Measurements from ENCODE around the gene HTR7.
"Not testable (repeated sequence)": the region's sequence is repeated elsewhere in the genome, so short reads cannot be mapped to it uniquely, and the experiment has no call there.

The HTR7 gene

GRCh38 chr10:90817128-90817889 is 40.5 kb downstream of the HTR7 start:
- H3K27ac ChIP-seq, result no peak overlapping the region
- no peak for TF ChIP-seq CTCF (conservative IDR thresholded peaks at IDR 0.05)

DNA sequence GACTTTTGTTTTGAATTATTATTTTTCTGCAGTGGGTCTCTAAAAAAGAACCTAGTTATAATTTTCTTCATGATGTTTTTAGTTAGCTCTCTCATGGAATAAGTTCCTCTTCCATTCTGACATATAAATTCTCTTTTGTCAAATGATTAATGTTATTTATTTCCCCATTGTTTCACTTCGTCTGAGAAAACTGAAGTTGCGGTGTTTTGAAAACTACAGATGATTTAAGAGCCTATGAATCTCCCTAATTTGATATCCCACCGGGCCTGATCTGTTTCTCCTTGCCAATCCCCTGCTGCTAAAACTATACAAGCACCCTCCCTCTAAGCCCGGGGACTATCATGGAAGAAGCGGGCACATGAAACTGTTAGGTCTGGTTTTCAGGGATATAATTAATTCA is 41.4 kb downstream of the HTR7 start:
- TF ChIP-seq CTCF (conservative IDR thresholded peaks at IDR 0.05), result no peak
- no peak overlapping the region for H3K27ac ChIP-seq

- H3K27ac ChIP-seq, result no peak overlapping the region
- TF ChIP-seq CTCF (conservative IDR thresholded peaks at IDR 0.05), result no peak
Observed at GRCh38 chr10:90813594-90814365, 44.1 kb downstream of the HTR7 start.

- H3K27ac ChIP-seq, result not testable (repeated sequence)
Observed at GRCh38 chr10:90807106-90807505, 50.7 kb downstream of the HTR7 start.

GRCh38 chr10:90806677-90807076 is 51.2 kb downstream of the HTR7 start:
- H3K27ac ChIP-seq, result no peak overlapping the region
- TF ChIP-seq CTCF (conservative IDR thresholded peaks at IDR 0.05), result no peak

DNA sequence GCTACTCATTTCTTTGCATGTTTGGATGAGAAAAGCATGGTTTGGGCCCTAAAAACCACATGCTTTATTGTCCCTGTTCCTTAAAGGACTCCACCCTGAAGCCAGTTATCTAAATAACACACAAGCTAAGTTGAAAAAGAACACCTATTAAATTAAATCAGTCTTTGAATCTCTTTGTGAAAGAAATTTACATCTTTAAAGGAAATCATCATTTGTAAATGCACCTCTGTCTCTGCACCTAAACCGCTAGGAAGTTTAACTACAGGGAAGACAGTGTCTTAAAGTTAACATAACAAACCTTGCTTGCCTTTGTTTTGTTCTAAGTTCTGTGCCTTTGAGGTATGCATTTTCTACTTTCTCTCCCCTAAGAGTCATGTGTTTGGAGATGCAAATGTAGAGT is 52.6 kb downstream of the HTR7 start:
- no peak overlapping the region for H3K27ac ChIP-seq
- no peak for TF ChIP-seq CTCF (conservative IDR thresholded peaks at IDR 0.05)

DNA sequence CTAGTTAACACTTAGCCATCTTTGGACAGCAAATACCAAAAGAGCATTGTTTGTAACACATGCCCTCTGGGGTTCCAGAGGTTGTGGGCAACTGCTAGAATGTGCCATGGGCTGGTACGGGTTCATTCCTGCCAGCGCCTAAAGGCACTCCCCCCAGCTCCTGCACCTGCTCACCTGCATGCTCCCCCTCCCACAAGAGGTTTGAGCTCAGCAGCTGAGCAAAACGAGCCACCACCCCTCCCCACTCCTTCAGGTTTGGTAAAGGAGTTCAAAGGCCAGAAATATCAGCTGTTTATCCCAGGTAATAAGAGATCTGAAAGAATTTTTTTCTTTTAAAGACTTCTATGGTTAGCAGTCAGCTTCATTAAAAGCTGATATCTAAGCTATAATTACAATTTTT is 53.5 kb downstream of the HTR7 start:
- no peak overlapping the region for H3K27ac ChIP-seq
- no peak for TF ChIP-seq CTCF (conservative IDR thresholded peaks at IDR 0.05)

DNA sequence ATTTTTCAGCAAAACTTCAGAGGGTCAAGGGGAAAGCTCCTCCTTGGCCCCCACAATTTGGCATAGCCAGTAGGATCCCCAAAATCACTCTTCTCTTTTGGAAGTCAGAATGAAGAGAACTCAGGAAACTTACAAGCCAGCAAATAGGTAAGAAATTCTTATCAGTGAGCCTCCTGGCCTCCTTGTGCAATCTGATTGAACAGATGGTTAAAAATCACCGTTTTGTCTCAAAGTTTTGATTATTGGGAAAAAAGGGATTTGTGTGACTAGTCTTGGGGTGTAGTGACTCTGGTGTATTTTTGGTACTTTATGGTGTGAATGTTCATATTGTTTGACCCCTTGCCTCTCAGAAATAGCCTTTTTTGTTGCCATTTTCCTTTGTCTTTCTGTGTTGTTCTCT is 56.2 kb downstream of the HTR7 start:
- TF ChIP-seq CTCF (conservative IDR thresholded peaks at IDR 0.05), result no peak
- H3K27ac ChIP-seq, result no peak overlapping the region

Data from VCaP (cell line).